SK-N-SH (cell line): Measurements from ENCODE around the gene CLK4. TPM values are rescaled to one million over a fixed set of nuclear protein-coding genes. Genes with fewer than 3 reads are reported as not detected.

ENCODE experiments used
- CTCF ChIA-PET: fragments of 300-600, 350-600 bp; formaldehyde crosslinking; extraction: SDS; loops from one replicate; lab custom pipeline; 2021; lab: Yijun Ruan, JAX
- POLR2A ChIA-PET: fragments of 350-600 bp; sonication (Branson Sonifier 250); formaldehyde crosslinking; extraction: SDS; loops from one replicate; lab custom pipeline; 2020; ENCODE audit warnings: antibody characterized with exemption, inconsistent platforms; lab: Yijun Ruan, JAX
- DNase-seq: peaks from one replicate; pipeline ENCODE4 v3.0.0; 2012
- H2AFZ ChIP-seq: fragments of 200-600 bp; sonication (generic); 2 replicates; pipeline ENCODE4 v1.8.1; 2016; ENCODE audit warnings: antibody characterized with exemption, mild to moderate bottlenecking, low read depth
- H3F3A ChIP-seq: fragments of 200-600 bp; sonication (generic); replicated peaks from 2 replicates; pipeline ENCODE3; 2016; ENCODE audit warnings: antibody characterized with exemption, mild to moderate bottlenecking; ENCODE audit not compliant: insufficient read depth
- H3K27ac ChIP-seq, 2 experiments: fragments of 200-500 bp in 1 of 2; fragments of 200-600 bp in 1 of 2; sonication (Bioruptor generic) in 1 of 2; sonication (generic), shearing (Covaris generic) in 1 of 2; 2 replicates each; pipeline versions ENCODE4 v1.5.1 to v1.6.1; 2014 to 2016; ENCODE audit warnings: low read depth in 2 of 2, inconsistent platforms in 1 of 2, low read length in 1 of 2, mild to moderate bottlenecking in 1 of 2, mixed read lengths in 1 of 2
- H3K27me3 ChIP-seq: fragments of 200-600 bp; sonication (generic), shearing (Covaris generic); 2 replicates; pipeline ENCODE4 v1.6.1; 2016; ENCODE audit warnings: mixed run types; ENCODE audit not compliant: insufficient read depth
- H3K36me3 ChIP-seq, 2 experiments: fragments of 200-500 bp in 1 of 2; fragments of 200-600 bp in 1 of 2; sonication (Bioruptor generic) in 1 of 2; sonication (generic) in 1 of 2; replicated peaks in 1 of 2; 2 replicates each; pipeline versions ENCODE3 to v1.5.1; 2014 to 2016; ENCODE audit warnings: low read length in 1 of 2, mild to moderate bottlenecking in 1 of 2; ENCODE audit not compliant: insufficient read depth in 2 of 2, control insufficient read depth in 1 of 2
- H3K4me1 ChIP-seq, 2 experiments: fragments of 200-500 bp in 1 of 2; fragments of 200-600 bp in 1 of 2; sonication (Bioruptor generic) in 1 of 2; sonication (generic), shearing (Covaris generic) in 1 of 2; 2 replicates each; pipeline versions ENCODE4 v1.5.1 to v1.6.1; 2014 to 2016; ENCODE audit warnings: low read depth in 1 of 2, low read length in 1 of 2, mixed run types in 1 of 2; ENCODE audit not compliant: insufficient read depth in 2 of 2, control insufficient read depth in 1 of 2
- H3K4me2 ChIP-seq: fragments of 200-600 bp; sonication (generic), shearing (Covaris generic); 2 replicates; pipeline ENCODE4 v1.6.1; 2017; ENCODE audit warnings: mixed run types
- H3K4me3 ChIP-seq, 2 experiments: fragments of 200-500 bp in 1 of 2; fragments of 200-600 bp in 1 of 2; sonication (Bioruptor generic) in 1 of 2; sonication (generic), shearing (Covaris generic) in 1 of 2; 2 replicates each; pipeline versions ENCODE4 v1.5.1 to v1.8.1; 2014 to 2016; ENCODE audit warnings: low read depth in 2 of 2, inconsistent platforms in 1 of 2, low read length in 1 of 2, mild to moderate bottlenecking in 1 of 2, mixed read lengths in 1 of 2, moderate library complexity in 1 of 2
- H3K79me2 ChIP-seq: fragments of 200-600 bp; sonication (generic); 2 replicates; pipeline ENCODE4 v1.8.1; 2017; ENCODE audit warnings: mild to moderate bottlenecking; ENCODE audit not compliant: insufficient read depth
- H3K9ac ChIP-seq: fragments of 200-600 bp; sonication (generic); 2 replicates; pipeline ENCODE4 v1.6.1; 2017; ENCODE audit warnings: mixed run types
- H3K9me2 ChIP-seq: fragments of 200-600 bp; sonication (generic); 2 replicates; pipeline ENCODE4 v1.6.1; 2017; ENCODE audit warnings: mixed run types
- H3K9me3 ChIP-seq: fragments of 200-600 bp; sonication (generic); 2 replicates; pipeline ENCODE4 v1.6.1; 2017; ENCODE audit warnings: mixed run types, mild to moderate bottlenecking, moderate library complexity
- H4K20me1 ChIP-seq: fragments of 200-600 bp; sonication (generic); 2 replicates; pipeline ENCODE4 v1.6.1; 2017; ENCODE audit warnings: mild to moderate bottlenecking, mixed run types; ENCODE audit not compliant: insufficient read depth
- CHD2 ChIP-seq: fragments of 150-350 bp; IDR thresholded peaks from 2 replicates; pipeline ENCODE4 v1.6.1; 2018; ENCODE audit warnings: low read length; ENCODE audit not compliant: partially characterized antibody
- ELF1 ChIP-seq: IDR thresholded peaks from 2 replicates; pipeline ENCODE4 v1.4.0; 2012
- FOXJ3 ChIP-seq: sonication (generic); formaldehyde crosslinking; IDR thresholded peaks from 2 replicates; pipeline ENCODE4 v1.5.1; 2020; ENCODE audit warnings: mild to moderate bottlenecking, missing genetic modification reagents
- JUND ChIP-seq: IDR thresholded peaks from 2 replicates; pipeline ENCODE4 v1.4.0; 2012
- MAX ChIP-seq: IDR thresholded peaks from 2 replicates; pipeline ENCODE4 v1.4.0; 2012; ENCODE audit warnings: low read depth
- NFIC ChIP-seq: IDR thresholded peaks from 2 replicates; pipeline ENCODE4 v1.4.0; 2012; ENCODE audit warnings: borderline replicate concordance
- PBX3 ChIP-seq: IDR thresholded peaks from 2 replicates; pipeline ENCODE4; 2012
- REST ChIP-seq: IDR thresholded peaks from 2 replicates; pipeline ENCODE4 v1.6.1; 2012; ENCODE audit warnings: mild to moderate bottlenecking, low read depth, low read length, moderate library complexity
- SIN3A ChIP-seq: IDR thresholded peaks from 2 replicates; pipeline ENCODE4 v1.6.1; 2012; ENCODE audit warnings: low read depth, mild to moderate bottlenecking, low read length, moderate library complexity, borderline replicate concordance
- TAF1 ChIP-seq: IDR thresholded peaks from 2 replicates; pipeline ENCODE4 v1.6.1; 2012; ENCODE audit warnings: low read depth, mild to moderate bottlenecking, low read length, moderate library complexity, borderline replicate concordance
- TCF12 ChIP-seq: IDR thresholded peaks from 2 replicates; pipeline ENCODE4 v1.4.0; 2012
- USF1 ChIP-seq: IDR thresholded peaks from 2 replicates; pipeline ENCODE4 v1.4.0; 2012; ENCODE audit warnings: low read depth, borderline replicate concordance
- YY1 ChIP-seq: IDR thresholded peaks from 2 replicates; pipeline ENCODE4 v1.4.0; 2012; ENCODE audit warnings: low read depth, mild to moderate bottlenecking
- ZBTB33 ChIP-seq: IDR thresholded peaks from 2 replicates; pipeline ENCODE4 v1.4.0; 2012; ENCODE audit warnings: low read depth, borderline replicate concordance
- WGBS: methylation state at CpG from one replicate; pipeline ENCODE4 v1.1.6; 2017; ENCODE audit warnings: low lambda C conversion rate; 5-methylcytosine and 5-hydroxymethylcytosine counted together
- polyA plus RNA-seq, 3 experiments: library from polyadenylated mRNA; depleted of rRNA; stranded (reverse); fragments of >200 nt; gene quantifications; 2 replicates each; pipeline ENCODE4 v1.2.3, GENCODE V29; 2012

CLK4 gene
- polyA plus RNA-seq, 1 of the 3 experiments (the other 2 are of a cell fraction): 7.5 TPM

GRCh38 chr5:178555771-178556211 is 71.1 kb downstream of the CLK4 start (continued):
- no peak for TF ChIP-seq JUND
- TF ChIP-seq PBX3: no peak
- no peak for TF ChIP-seq NFIC
- no peak for TF ChIP-seq ELF1
- TF ChIP-seq ZBTB33: no peak
- TF ChIP-seq FOXJ3 (CRISPR knock-in tag): no peak
- no peak for TF ChIP-seq TAF1

- DNase-seq: no peak
These were observed 71.8 kb downstream of the CLK4 start for GRCh38 chr5:178555005-178555404.

More at GRCh38 chr5:178555005-178555404, 71.8 kb downstream of the CLK4 start:
- WGBS: 22% methylated on average over 5 of the region's 7 CpGs
- H2AFZ ChIP-seq: no peak overlapping the region
- no peak for TF ChIP-seq ELF1
- no peak for TF ChIP-seq PBX3
- no peak for TF ChIP-seq TCF12
- no peak for TF ChIP-seq TAF1
- no peak for TF ChIP-seq JUND
- TF ChIP-seq FOXJ3 (CRISPR knock-in tag): no peak
- TF ChIP-seq REST: no peak
- TF ChIP-seq ZBTB33: no peak
- TF ChIP-seq USF1: no peak
- no peak for TF ChIP-seq SIN3A
- TF ChIP-seq CHD2: no peak
- no peak for TF ChIP-seq MAX
- TF ChIP-seq YY1: no peak
- TF ChIP-seq, all 33 proteins: peak for 0
- Histone ChIP-seq H3K4me2 (no peak overlapping the region), H4K20me1 (no peaks in the 10 kb centered on the region), H3K9me2 (no peaks in the 10 kb centered on the region), H3K36me3 (no peaks in the 10 kb centered on the region), H3K4me1 (peaks cover 0 to 16% of the 10 kb centered on the region in 2 experiments; a peak in 2 of 4 replicates), H3K9ac (no peak overlapping the region), H3K9me3 (no peaks in the 10 kb centered on the region), H3K79me2 (no peaks in the 10 kb centered on the region), H3F3A (no peaks in the 10 kb centered on the region), H3K4me3 (no peak overlapping the region), H3K27me3 (no peaks in the 10 kb centered on the region), H3K27ac (no peak overlapping the region)
- ChIA-PET POLR2A (interaction anchor here (0.7 kb wide), 1 partner anchor 108 kb away, joined by 3 read pairs; no protein-coding TSS in a partner anchor), CTCF (interaction anchor here (1.5 to 6.7 kb wide), 3 partner anchors 34 to 275 kb away, joined by 5 to 47 read pairs (median 9); partner anchors contain the start of gene COL23A1)
